ENCODE data around the gene PSMA2. TPM values are rescaled to one million over a fixed set of nuclear protein-coding genes. Genes with fewer than 3 reads are reported as not detected.

PSMA2 gene
- polyA plus RNA-seq, 4 donors = 260 to 326 (median 286) TPM

Other genes starting within 250 kb of the PSMA2 start
- gene C7orf25, start 20.1 kb downstream of the PSMA2 start, polyA plus RNA-seq (ENCODE audit: insufficient read length in 4 of 4) = 1 to 10 TPM; 5.2 to 6.6 (median 5.4) TPM
- 100 to 1,000 TPM in 3 of 4 donors, 10 to 100 TPM in 1; 99.8 to 120 (median 114) TPM for gene MRPL32, start 202 bp upstream of the PSMA2 start, polyA plus RNA-seq (ENCODE audit: insufficient read length in 4 of 4)
- gene HECW1, start 180.5 kb upstream of the PSMA2 start, polyA plus RNA-seq (ENCODE audit: insufficient read length in 4 of 4) = 1 to 10 TPM; 5.1 to 7.2 (median 6.9) TPM

Data from right renal pelvis (tissue), 4 donors.